ENCODE measurements around the gene C10orf90. TPM values are rescaled to one million over a fixed set of nuclear protein-coding genes. Genes with fewer than 3 reads are reported as not detected.

C10orf90 gene
- total and polyA plus RNA-seq, 4 donors, result 1.7 to 3.4 (median 3.2) TPM

Other genes starting within 250 kb of the C10orf90 start
- gene DOCK1, start 234.7 kb upstream of the C10orf90 start, total RNA-seq, result 10 to 100 TPM; 61.6 to 74.1 TPM
- gene DOCK1, start 234.7 kb upstream of the C10orf90 start, polyA plus RNA-seq (ENCODE audit: insufficient read length in 2 of 2), result 10 to 100 TPM; 31.3 to 39.0 TPM